ENCODE results near the gene HINFP. TPM values are rescaled to one million over a fixed set of nuclear protein-coding genes. Genes with fewer than 3 reads are reported as not detected.

HINFP gene
- total and polyA plus RNA-seq, 9 of the 15 experiments (the other 6 are each of a cell fraction or from before 2014, with no cell fraction given): 13.8 to 34.1 (median 22.5) TPM

DNA sequence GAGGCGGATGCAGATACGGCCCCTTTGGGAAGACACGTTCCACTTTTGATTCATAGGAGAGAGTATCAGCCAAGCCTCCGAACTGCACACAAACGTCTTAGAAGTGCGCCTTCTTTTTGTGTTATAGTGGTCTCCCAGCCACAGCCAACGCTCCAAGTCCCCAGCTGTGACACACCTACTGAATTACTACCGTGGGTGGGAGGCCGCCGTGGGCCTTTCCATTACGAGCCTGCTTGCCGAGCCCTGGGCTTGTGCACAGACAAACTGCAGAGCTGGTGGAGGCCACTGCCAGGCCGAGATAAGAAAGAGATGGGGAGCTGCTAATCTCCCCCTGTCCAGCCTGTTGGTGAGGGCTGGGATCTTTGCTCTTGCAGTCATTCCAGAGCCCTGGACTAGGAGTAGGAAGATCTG is 35.9 kb upstream of the HINFP start (continued):
- TF ChIP-seq GMEB1 (CRISPR knock-in tag; IDR thresholded peaks at IDR 0.05): no peak
- TF ChIP-seq MAFK (IDR thresholded peaks at IDR 0.05; ENCODE audit: low read length): no peak; the same call in 1 of the 2 replicates
- TF ChIP-seq ZNF518B (CRISPR knock-in tag; IDR thresholded peaks at IDR 0.05): no peak
- TF ChIP-seq, protein P1, sequence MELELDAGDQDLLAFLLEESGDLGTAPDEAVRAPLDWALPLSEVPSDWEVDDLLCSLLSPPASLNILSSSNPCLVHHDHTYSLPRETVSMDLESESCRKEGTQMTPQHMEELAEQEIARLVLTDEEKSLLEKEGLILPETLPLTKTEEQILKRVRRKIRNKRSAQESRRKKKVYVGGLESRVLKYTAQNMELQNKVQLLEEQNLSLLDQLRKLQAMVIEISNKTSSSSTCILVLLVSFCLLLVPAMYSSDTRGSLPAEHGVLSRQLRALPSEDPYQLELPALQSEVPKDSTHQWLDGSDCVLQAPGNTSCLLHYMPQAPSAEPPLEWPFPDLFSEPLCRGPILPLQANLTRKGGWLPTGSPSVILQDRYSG (tag; conservative IDR thresholded peaks at IDR 0.05; ENCODE audit: low read depth): no peak
- peak; percentile 88 for TF ChIP-seq PRDM10 (IDR thresholded peaks at IDR 0.05; ENCODE audit: partially characterized antibody)
- 0 out of 2 replicates have a peak, but pooled peaks have one; percentile 47 for TF ChIP-seq RHOXF2B (CRISPR knock-in tag; conservative IDR thresholded peaks at IDR 0.05)
- no peak for TF ChIP-seq HOXB6 (CRISPR knock-in tag; IDR thresholded peaks at IDR 0.05; ENCODE audit: borderline replicate concordance)
- TF ChIP-seq, protein P2, sequence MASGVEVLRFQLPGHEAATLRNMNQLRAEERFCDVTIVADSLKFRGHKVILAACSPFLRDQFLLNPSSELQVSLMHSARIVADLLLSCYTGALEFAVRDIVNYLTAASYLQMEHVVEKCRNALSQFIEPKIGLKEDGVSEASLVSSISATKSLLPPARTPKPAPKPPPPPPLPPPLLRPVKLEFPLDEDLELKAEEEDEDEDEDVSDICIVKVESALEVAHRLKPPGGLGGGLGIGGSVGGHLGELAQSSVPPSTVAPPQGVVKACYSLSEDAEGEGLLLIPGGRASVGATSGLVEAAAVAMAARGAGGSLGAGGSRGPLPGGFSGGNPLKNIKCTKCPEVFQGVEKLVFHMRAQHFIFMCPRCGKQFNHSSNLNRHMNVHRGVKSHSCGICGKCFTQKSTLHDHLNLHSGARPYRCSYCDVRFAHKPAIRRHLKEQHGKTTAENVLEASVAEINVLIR (CRISPR knock-in tag; IDR thresholded peaks at IDR 0.05): no peak
- 0 out of 2 replicates have a peak, but pooled peaks have one; percentile 23 for TF ChIP-seq GATAD2A (IDR thresholded peaks at IDR 0.05)
- TF ChIP-seq CHD4 (IDR thresholded peaks at IDR 0.05; ENCODE audit: insufficient read depth, insufficient replicate concordance, low read depth, low read length, poor library complexity, severe bottlenecking): no peak
- TF ChIP-seq, protein P3, sequence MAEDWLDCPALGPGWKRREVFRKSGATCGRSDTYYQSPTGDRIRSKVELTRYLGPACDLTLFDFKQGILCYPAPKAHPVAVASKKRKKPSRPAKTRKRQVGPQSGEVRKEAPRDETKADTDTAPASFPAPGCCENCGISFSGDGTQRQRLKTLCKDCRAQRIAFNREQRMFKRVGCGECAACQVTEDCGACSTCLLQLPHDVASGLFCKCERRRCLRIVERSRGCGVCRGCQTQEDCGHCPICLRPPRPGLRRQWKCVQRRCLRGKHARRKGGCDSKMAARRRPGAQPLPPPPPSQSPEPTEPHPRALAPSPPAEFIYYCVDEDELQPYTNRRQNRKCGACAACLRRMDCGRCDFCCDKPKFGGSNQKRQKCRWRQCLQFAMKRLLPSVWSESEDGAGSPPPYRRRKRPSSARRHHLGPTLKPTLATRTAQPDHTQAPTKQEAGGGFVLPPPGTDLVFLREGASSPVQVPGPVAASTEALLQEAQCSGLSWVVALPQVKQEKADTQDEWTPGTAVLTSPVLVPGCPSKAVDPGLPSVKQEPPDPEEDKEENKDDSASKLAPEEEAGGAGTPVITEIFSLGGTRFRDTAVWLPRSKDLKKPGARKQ (CRISPR knock-in tag; IDR thresholded peaks at IDR 0.05): no peak
- TF ChIP-seq YBX1 (IDR thresholded peaks at IDR 0.05): no peak
- no peak for TF ChIP-seq PHF21A (IDR thresholded peaks at IDR 0.05; ENCODE audit: borderline replicate concordance, low read depth)
- no peak for TF ChIP-seq ZNF57 (CRISPR knock-in tag; IDR thresholded peaks at IDR 0.05)
- TF ChIP-seq ZNF695 (CRISPR knock-in tag; IDR thresholded peaks at IDR 0.05): no peak
- TF ChIP-seq EP300 (IDR thresholded peaks at IDR 0.05; ENCODE audit: low read length): peak; percentile 93
